Measurements from ENCODE around the gene NCAM1. TPM values are rescaled to one million over a fixed set of nuclear protein-coding genes. Genes with fewer than 3 reads are reported as not detected.

Gene NCAM1
- total RNA-seq, 1 experiment from 2014 or later, result 12.0 TPM

GRCh38 chr11:113018913-113019312, 57.7 kb downstream of the NCAM1 start:
- POLR2A ChIA-PET (ENCODE audit: low non-redundant PET), result no interaction called here
- Histone ChIP-seq H3K27ac (ENCODE audit: low read depth, low read length, poor library complexity, severe bottlenecking) (no peak overlapping the region), H3K4me3 (ENCODE audit: low read depth, low read length, poor library complexity, severe bottlenecking) (no peak overlapping the region), H3K4me1 (ENCODE audit: insufficient read depth, low read length, poor library complexity, severe bottlenecking) (peaks cover 21% of the 10 kb centered on the region), H3K36me3 (ENCODE audit: insufficient read depth, low read length, poor library complexity, severe bottlenecking) (no peaks in the 10 kb centered on the region), H3K9me3 (ENCODE audit: low read depth, low read length, poor library complexity, severe bottlenecking) (no peaks in the 10 kb centered on the region), H3K27me3 (replicated peaks; ENCODE audit: insufficient read depth, low read depth, low read length, poor library complexity) (no peaks in the 10 kb centered on the region)
- CTCF ChIA-PET, result no interaction called here
- TF ChIP-seq, protein P1, sequence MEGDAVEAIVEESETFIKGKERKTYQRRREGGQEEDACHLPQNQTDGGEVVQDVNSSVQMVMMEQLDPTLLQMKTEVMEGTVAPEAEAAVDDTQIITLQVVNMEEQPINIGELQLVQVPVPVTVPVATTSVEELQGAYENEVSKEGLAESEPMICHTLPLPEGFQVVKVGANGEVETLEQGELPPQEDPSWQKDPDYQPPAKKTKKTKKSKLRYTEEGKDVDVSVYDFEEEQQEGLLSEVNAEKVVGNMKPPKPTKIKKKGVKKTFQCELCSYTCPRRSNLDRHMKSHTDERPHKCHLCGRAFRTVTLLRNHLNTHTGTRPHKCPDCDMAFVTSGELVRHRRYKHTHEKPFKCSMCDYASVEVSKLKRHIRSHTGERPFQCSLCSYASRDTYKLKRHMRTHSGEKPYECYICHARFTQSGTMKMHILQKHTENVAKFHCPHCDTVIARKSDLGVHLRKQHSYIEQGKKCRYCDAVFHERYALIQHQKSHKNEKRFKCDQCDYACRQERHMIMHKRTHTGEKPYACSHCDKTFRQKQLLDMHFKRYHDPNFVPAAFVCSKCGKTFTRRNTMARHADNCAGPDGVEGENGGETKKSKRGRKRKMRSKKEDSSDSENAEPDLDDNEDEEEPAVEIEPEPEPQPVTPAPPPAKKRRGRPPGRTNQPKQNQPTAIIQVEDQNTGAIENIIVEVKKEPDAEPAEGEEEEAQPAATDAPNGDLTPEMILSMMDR (conservative IDR thresholded peaks at IDR 0.05; ENCODE audit: low read depth, low read length), result no peak
- TF ChIP-seq EZH2 (IDR thresholded peaks at IDR 0.05; ENCODE audit: borderline replicate concordance, low read depth, low read length, poor library complexity, severe bottlenecking), result no peak
- DNase-seq (ENCODE audit: low spot score), result no peak
- BruUV-seq (replicated peaks), result no TSS peak
- intact Hi-C loops (cut with micrococcal nuclease; ENCODE audit: unreplicated experiment), result no loop called here

DNA sequence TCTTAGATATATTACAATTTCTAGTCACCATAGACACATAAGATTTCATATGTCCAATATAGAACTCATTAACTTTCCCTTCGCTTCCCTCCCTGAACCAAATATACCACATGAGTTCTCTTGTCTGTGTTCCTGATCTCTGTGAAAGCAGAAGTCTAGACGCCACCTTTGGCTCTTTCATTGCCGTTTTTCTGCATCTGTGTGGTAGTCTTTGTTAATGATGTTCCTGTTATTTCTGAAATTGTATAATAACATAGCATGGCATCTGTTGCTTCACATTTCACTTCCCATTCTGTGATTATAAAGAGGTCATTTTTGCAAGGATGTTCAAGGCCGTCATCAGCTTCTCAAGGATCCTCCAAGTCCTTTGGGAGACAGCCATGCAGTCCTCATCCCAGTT, 58.5 kb downstream of the NCAM1 start:
- Histone ChIP-seq H3K36me3 (ENCODE audit: insufficient read depth, low read length, poor library complexity, severe bottlenecking) (no peaks in the 10 kb centered on the region), H3K9me3 (ENCODE audit: low read depth, low read length, poor library complexity, severe bottlenecking) (no peaks in the 10 kb centered on the region), H3K27ac (ENCODE audit: low read depth, low read length, poor library complexity, severe bottlenecking) (no peak overlapping the region), H3K4me1 (ENCODE audit: insufficient read depth, low read length, poor library complexity, severe bottlenecking) (peaks cover 14% of the 10 kb centered on the region), H3K4me3 (ENCODE audit: low read depth, low read length, poor library complexity, severe bottlenecking) (no peak overlapping the region), H3K27me3 (replicated peaks; ENCODE audit: insufficient read depth, low read depth, low read length, poor library complexity) (no peaks in the 10 kb centered on the region)
- CTCF ChIA-PET, result no interaction called here
- BruUV-seq (replicated peaks), result no TSS peak
- intact Hi-C loops (cut with micrococcal nuclease; ENCODE audit: unreplicated experiment), result no loop called here
- POLR2A ChIA-PET (ENCODE audit: low non-redundant PET), result no interaction called here
- TF ChIP-seq, protein P1 (conservative IDR thresholded peaks at IDR 0.05; ENCODE audit: low read depth, low read length), result no peak
- TF ChIP-seq EZH2 (IDR thresholded peaks at IDR 0.05; ENCODE audit: borderline replicate concordance, low read depth, low read length, poor library complexity, severe bottlenecking), result no peak
- DNase-seq (ENCODE audit: low spot score), result no peak

DNA sequence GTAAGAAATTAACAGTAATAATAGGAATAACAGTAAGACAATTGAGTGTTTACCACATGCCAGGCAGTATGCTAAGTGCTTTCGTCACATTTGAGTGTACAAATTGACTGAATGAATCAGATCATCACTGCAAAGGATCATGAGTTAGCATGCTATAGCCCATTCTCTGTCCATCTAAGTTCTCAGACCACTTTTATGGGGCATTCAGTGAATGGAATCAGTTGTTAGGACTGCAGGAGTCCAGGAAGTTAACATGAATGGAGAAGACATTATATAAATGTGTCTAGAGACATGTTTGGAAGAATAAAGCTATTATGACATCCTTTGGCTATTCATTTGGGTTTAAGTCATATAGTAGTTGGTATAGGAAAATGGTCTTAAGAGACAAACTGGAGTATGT, 59.9 kb downstream of the NCAM1 start:
- peak; percentile 23 for DNase-seq (ENCODE audit: low spot score)
- intact Hi-C loops (cut with micrococcal nuclease; ENCODE audit: unreplicated experiment), result no loop called here
- H3K27me3 ChIP-seq (replicated peaks; ENCODE audit: insufficient read depth, low read depth, low read length, poor library complexity), result no peaks in the 10 kb centered on the region
- no TSS peak for BruUV-seq (replicated peaks)
- TF ChIP-seq EZH2 (IDR thresholded peaks at IDR 0.05; ENCODE audit: borderline replicate concordance, low read depth, low read length, poor library complexity, severe bottlenecking), result no peak
- H3K4me3 ChIP-seq (ENCODE audit: low read depth, low read length, poor library complexity, severe bottlenecking), result no peak overlapping the region
- POLR2A ChIA-PET (ENCODE audit: low non-redundant PET), result no interaction called here
- H3K36me3 ChIP-seq (ENCODE audit: insufficient read depth, low read length, poor library complexity, severe bottlenecking), result no peaks in the 10 kb centered on the region
- no peaks in the 10 kb centered on the region for H3K9me3 ChIP-seq (ENCODE audit: low read depth, low read length, poor library complexity, severe bottlenecking)
- H3K27ac ChIP-seq (ENCODE audit: low read depth, low read length, poor library complexity, severe bottlenecking), result no peak overlapping the region
- peaks cover 12% of the 10 kb centered on the region for H3K4me1 ChIP-seq (ENCODE audit: insufficient read depth, low read length, poor library complexity, severe bottlenecking)
- CTCF ChIA-PET, result no interaction called here

DNA sequence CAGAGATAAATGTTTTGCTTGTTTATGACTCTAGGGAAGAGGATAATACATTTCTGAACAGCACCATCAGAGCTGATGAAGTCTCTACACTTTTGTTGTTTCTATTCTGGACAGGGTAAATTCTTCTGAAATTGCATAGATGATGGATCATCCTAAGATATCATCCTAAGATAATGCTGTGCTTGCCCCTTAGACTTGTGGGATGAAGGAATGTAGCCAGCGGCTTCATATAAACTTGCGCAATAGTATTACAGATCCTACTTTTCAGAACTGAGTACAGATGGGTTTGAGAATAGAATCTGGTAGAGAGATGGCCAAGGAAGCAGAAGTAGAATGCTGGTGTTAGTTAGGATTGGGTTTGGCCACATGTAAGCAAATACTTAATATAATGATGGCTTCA, 61.0 kb downstream of the NCAM1 start:
- POLR2A ChIA-PET (ENCODE audit: low non-redundant PET), result no interaction called here
- TF ChIP-seq EZH2 (IDR thresholded peaks at IDR 0.05; ENCODE audit: borderline replicate concordance, low read depth, low read length, poor library complexity, severe bottlenecking), result no peak
- TF ChIP-seq, protein P1 (conservative IDR thresholded peaks at IDR 0.05; ENCODE audit: low read depth, low read length), result no peak
- H3K27me3 ChIP-seq (replicated peaks; ENCODE audit: insufficient read depth, low read depth, low read length, poor library complexity), result no peaks in the 10 kb centered on the region
- no peak overlapping the region for H3K4me3 ChIP-seq (ENCODE audit: low read depth, low read length, poor library complexity, severe bottlenecking)
- no peak overlapping the region for H3K27ac ChIP-seq (ENCODE audit: low read depth, low read length, poor library complexity, severe bottlenecking)
- H3K4me1 ChIP-seq (ENCODE audit: insufficient read depth, low read length, poor library complexity, severe bottlenecking), result peaks cover 12% of the 10 kb centered on the region
- no peak for DNase-seq (ENCODE audit: low spot score)
- intact Hi-C loops (cut with micrococcal nuclease; ENCODE audit: unreplicated experiment), result no loop called here
- no peaks in the 10 kb centered on the region for H3K9me3 ChIP-seq (ENCODE audit: low read depth, low read length, poor library complexity, severe bottlenecking)
- H3K36me3 ChIP-seq (ENCODE audit: insufficient read depth, low read length, poor library complexity, severe bottlenecking), result no peaks in the 10 kb centered on the region
- CTCF ChIA-PET, result no interaction called here
- BruUV-seq (replicated peaks), result no TSS peak
